ENCODE measurements around the gene ZKSCAN4.

The ZKSCAN4 gene

DNA sequence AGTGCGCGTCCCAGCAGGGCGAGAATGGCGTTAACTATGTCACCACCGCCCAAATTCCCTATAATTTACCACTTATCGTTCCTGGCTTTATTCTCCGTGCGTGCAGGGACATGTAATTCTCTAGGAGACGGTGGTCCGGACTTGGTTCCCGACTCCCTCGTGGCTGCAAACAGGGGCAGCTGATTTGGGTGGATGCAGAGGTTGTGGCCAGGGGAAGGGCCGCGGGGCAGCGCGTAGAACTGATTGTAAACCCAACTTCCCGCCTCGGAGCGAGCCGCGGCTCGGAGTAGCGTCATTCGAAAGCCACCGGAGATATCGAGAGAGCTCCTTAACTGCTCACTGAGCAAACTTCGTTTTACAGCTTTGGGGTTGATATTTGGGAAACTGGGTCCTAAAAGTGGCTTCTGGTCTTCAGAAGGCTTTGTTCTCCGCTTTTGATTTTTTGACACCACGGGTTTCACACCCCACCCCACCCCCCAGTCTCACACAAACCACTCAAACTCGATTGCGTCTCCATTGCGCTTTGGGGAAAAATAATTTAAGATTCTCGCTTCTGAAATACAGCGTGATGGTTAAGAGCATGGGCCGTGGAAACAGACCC is 44.5 kb downstream of the ZKSCAN4 start:
- peak; percentile 20 for DNase-seq

DNA sequence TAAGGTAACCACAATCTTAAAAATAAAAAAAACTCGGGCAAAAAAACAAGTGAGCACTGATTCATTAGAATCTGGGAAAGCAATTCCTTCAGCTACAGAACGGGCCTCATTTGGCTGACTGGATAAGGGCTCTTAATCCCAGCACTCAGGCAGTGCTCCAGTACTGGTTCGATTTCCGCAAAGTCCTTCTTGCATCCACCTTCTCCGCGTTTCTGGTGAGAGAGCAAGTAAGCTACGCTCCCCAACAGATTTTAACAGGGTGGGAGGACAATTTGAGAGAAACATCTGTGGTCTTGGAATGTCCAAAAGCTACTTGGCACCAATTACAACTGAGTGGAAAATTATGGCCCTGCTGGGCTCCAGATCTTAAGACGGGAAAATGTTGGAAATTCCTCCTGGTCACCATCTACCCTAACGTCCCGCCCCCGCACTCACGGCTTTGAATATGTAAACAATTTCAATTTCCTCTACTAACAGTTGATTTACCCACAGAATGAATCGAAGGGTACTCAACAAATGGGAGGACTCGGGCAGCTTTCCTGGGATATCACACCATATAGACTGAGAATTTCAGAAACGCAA is 45.0 kb downstream of the ZKSCAN4 start:
- DNase-seq, result no peak

DNA sequence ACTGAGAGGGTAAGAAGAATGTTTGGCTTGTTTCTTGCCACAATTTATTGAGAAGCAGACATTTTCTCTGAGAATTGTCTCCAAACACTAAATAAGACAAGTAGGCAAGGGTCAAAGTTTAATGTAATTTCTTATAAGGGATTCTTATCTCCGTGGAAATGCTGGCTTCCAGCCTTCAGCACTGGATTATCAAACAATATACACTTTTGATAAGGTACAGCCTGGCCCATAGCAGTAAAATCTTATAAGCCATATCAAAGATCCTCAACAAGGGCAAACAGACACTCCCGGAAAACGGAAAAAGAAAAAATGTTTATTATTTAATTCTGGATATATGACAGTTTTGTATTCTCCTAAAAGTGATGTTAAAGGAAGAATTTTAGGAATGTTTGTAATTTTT is 45.5 kb downstream of the ZKSCAN4 start:
- no peak for DNase-seq

DNA sequence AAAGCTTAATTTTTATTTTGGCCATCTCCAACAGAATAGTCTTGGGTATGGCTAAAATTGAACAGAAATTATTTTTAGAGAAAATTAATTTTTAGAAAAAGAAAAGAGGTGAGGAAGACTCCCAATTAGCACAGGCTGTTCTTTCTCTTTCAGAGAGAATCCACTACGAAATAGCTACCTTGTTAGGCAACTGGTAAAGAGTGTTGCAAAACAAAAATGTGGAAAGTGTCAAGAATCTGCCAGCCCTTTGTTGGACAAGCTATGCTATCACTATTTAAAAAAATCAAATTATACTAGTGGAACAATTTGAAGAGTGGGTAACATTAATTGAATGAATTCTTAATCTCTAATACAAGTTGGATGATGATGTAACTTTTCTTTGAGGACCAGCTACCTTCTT is 46.2 kb downstream of the ZKSCAN4 start:
- DNase-seq, result no peak

DNA sequence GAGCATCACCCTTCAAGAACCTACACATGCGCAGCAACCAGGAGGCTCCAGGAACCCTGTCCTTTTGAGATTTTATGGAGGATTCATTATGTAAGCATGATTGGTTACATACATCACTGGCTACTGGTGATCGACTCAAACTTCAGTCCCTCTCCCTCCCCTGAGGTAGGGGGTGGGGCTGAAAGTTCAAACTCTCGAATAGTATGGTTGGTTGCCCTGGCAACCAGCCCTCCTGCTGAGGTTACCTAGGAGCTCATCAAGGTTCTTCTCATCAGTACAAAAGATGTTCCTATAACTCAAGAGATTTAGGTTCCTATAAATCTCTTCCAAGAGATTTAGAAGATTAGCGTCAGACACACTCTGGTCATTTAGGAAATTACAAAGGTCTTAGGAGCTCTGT is 48.9 kb downstream of the ZKSCAN4 start:
- DNase-seq, result no peak

DNA sequence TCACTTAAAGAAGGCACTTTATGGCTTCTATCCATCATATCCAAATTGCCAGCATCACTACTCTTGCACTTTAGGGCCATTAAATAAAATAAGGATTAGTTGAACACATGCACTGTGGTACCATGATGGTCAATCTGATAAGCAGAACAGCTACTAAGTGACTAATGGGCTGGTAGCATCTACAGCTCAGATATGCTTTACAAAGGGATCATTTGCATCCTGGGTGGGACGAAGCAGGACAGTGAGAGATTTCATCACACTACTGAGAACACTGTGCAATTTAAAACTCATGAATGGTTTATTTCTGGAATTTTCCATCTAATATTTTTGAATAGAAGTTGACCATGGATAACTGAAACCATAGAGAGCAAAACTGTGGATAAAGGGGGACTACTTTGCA is 52.0 kb downstream of the ZKSCAN4 start:
- DNase-seq, result no peak

Data from CD4-positive, alpha-beta T cell treated with Interleukin-12 subunit alpha and Interleukin-12 subunit beta, for 1 hour (primary cell).